H9 (cell line): Measurements from ENCODE around the gene GET4. TPM values are rescaled to one million over a fixed set of nuclear protein-coding genes. Genes with fewer than 3 reads are reported as not detected.

Experiments
- DNase-seq: peaks from one replicate; pipeline ENCODE4 v3.0.0-alpha.2; 2017
- H2AFZ ChIP-seq: one replicate; pipeline ENCODE4 v1.6.1; 2013; ENCODE audit warnings: mild to moderate bottlenecking, low read length, control low read depth, moderate library complexity
- H2AK5ac ChIP-seq: 2 replicates; pipeline ENCODE4 v1.6.1; 2013; ENCODE audit warnings: low read length, control low read depth, mixed read lengths; ENCODE audit not compliant: insufficient read length
- H2BK120ac ChIP-seq: one replicate; pipeline ENCODE4 v1.6.1; 2013; ENCODE audit warnings: low read depth, mild to moderate bottlenecking, low read length, control low read depth, inconsistent platforms; ENCODE audit not compliant: poor library complexity, severe bottlenecking
- H2BK12ac ChIP-seq: 2 replicates; pipeline ENCODE4 v1.6.1; 2013; ENCODE audit warnings: low read length, control low read depth, mixed read lengths, low read depth; ENCODE audit not compliant: insufficient read length
- H2BK15ac ChIP-seq: 2 replicates; pipeline ENCODE4 v1.6.1; 2013; ENCODE audit warnings: low read depth, low read length, control low read depth
- H2BK20ac ChIP-seq: one replicate; pipeline ENCODE4 v1.6.1; 2013; ENCODE audit warnings: low read depth, mild to moderate bottlenecking, low read length, control low read depth, inconsistent platforms; ENCODE audit not compliant: poor library complexity, severe bottlenecking
- H2BK5ac ChIP-seq: 2 replicates; pipeline ENCODE4 v1.6.1; 2013; ENCODE audit warnings: low read length, control low read depth, mixed read lengths; ENCODE audit not compliant: insufficient read length
- H3K14ac ChIP-seq: 2 replicates; pipeline ENCODE4 v1.6.1; 2013; ENCODE audit warnings: low read length, control low read depth; ENCODE audit not compliant: insufficient read depth
- H3K18ac ChIP-seq: 2 replicates; pipeline ENCODE4 v1.6.1; 2013; ENCODE audit warnings: low read depth, mild to moderate bottlenecking, mixed read lengths, low read length, control low read depth; ENCODE audit not compliant: insufficient read length
- H3K23ac ChIP-seq: 2 replicates; pipeline ENCODE4 v1.6.1; 2013; ENCODE audit warnings: low read length, control low read depth, mixed read lengths, low read depth; ENCODE audit not compliant: insufficient read length
- H3K23me2 ChIP-seq: 2 replicates; pipeline ENCODE4 v1.6.1; 2013; ENCODE audit warnings: low read depth, mild to moderate bottlenecking, mixed read lengths, low read length, control low read depth; ENCODE audit not compliant: insufficient read length, poor library complexity, severe bottlenecking
- H3K27ac ChIP-seq: 2 replicates; pipeline ENCODE4 v1.5.1; 2013; ENCODE audit warnings: low read length, control low read depth, mixed read lengths, low read depth; ENCODE audit not compliant: insufficient read length
- H3K27me3 ChIP-seq: 2 replicates; pipeline ENCODE4 v1.6.1; 2013; ENCODE audit warnings: low read length, control low read depth, inconsistent platforms; ENCODE audit not compliant: insufficient read depth
- H3K4ac ChIP-seq: 2 replicates; pipeline ENCODE4 v1.6.1; 2013; ENCODE audit warnings: low read depth, mild to moderate bottlenecking, control low read depth, inconsistent platforms, low read length, moderate library complexity
- H3K4me1 ChIP-seq: 2 replicates; pipeline ENCODE4 v1.6.1; 2013; ENCODE audit warnings: low read length, control low read depth, inconsistent platforms; ENCODE audit not compliant: insufficient read depth
- H3K4me2 ChIP-seq: 2 replicates; pipeline ENCODE4 v1.6.1; 2013; ENCODE audit warnings: low read length, control low read depth, mixed read lengths; ENCODE audit not compliant: insufficient read length, insufficient read depth
- H3K56ac ChIP-seq: 2 replicates; pipeline ENCODE4 v1.6.1; 2013; ENCODE audit warnings: low read depth, mild to moderate bottlenecking, mixed read lengths, low read length, control low read depth; ENCODE audit not compliant: insufficient read length
- H3K79me1 ChIP-seq: 2 replicates; pipeline ENCODE4 v1.6.1; 2013; ENCODE audit warnings: low read depth, mild to moderate bottlenecking, moderate library complexity, low read length, control low read depth, inconsistent platforms; ENCODE audit not compliant: insufficient read depth, poor library complexity, severe bottlenecking
- H3K79me2 ChIP-seq: 2 replicates; pipeline ENCODE4 v1.6.1; 2013; ENCODE audit warnings: low read length, control low read depth, inconsistent platforms; ENCODE audit not compliant: insufficient read depth
- H3K9ac ChIP-seq: 2 replicates; pipeline ENCODE4 v1.6.1; 2013; ENCODE audit warnings: low read length, control low read depth, mixed read lengths; ENCODE audit not compliant: insufficient read length; ENCODE audit errors: extremely low read depth
- H3K9me3 ChIP-seq: one replicate; pipeline ENCODE4 v1.6.1; 2013; ENCODE audit warnings: low read depth, low read length, inconsistent platforms; ENCODE audit not compliant: control insufficient read depth
- H3T11ph ChIP-seq: one replicate; pipeline ENCODE4 v1.6.1; 2013; ENCODE audit warnings: mild to moderate bottlenecking, low read length, control low read depth, inconsistent platforms
- H4K20me1 ChIP-seq: one replicate; pipeline ENCODE4 v1.6.1; 2013; ENCODE audit not compliant: control insufficient read depth, insufficient read length, insufficient read depth
- H4K5ac ChIP-seq: 2 replicates; pipeline ENCODE4 v1.6.1; 2013; ENCODE audit warnings: low read depth, mild to moderate bottlenecking, mixed read lengths, low read length, control low read depth; ENCODE audit not compliant: insufficient read length
- H4K8ac ChIP-seq: replicated peaks from 2 replicates; pipeline ENCODE4 v1.6.1; 2013; ENCODE audit warnings: low read length, control low read depth, mixed read lengths, low read depth; ENCODE audit not compliant: insufficient read length
- H4K91ac ChIP-seq: 2 replicates; pipeline ENCODE4 v1.6.1; 2013; ENCODE audit warnings: low read depth, mild to moderate bottlenecking, moderate library complexity, mixed read lengths, low read length, control low read depth; ENCODE audit not compliant: insufficient read length
- H3K27ac Mint-ChIP-seq, 3 experiments: 2 replicates in 2 of 3; 3 replicates in 1 of 3; pipeline ENCODE4 v1.8.0; 2020 to 2021; ENCODE audit warnings: mixed read lengths in 3 of 3, mild to moderate bottlenecking in 1 of 3, moderate library complexity in 1 of 3
- H3K27me3 Mint-ChIP-seq: 2 replicates; pipeline ENCODE4 v1.8.0; 2021; ENCODE audit warnings: low read depth, mild to moderate bottlenecking, moderate library complexity, mixed read lengths
- H3K36me3 Mint-ChIP-seq, 3 experiments: 2 replicates in 2 of 3; 3 replicates in 1 of 3; pipeline ENCODE4 v1.8.0; 2020 to 2021; ENCODE audit warnings: low read depth in 3 of 3, mixed read lengths in 3 of 3; ENCODE audit not compliant: insufficient read depth in 1 of 3
- H3K4me1 Mint-ChIP-seq, 2 experiments: 2 replicates each; pipeline ENCODE4 v1.8.0; 2020; ENCODE audit warnings: mixed read lengths in 2 of 2
- H3K4me3 Mint-ChIP-seq, 2 experiments: 2 replicates in 1 of 2; 3 replicates in 1 of 2; pipeline ENCODE4 v1.8.0; 2020 to 2021; ENCODE audit warnings: mild to moderate bottlenecking in 2 of 2, mixed read lengths in 2 of 2, moderate library complexity in 1 of 2
- H3K9me3 Mint-ChIP-seq, 2 experiments: 2 replicates in 1 of 2; 3 replicates in 1 of 2; pipeline ENCODE4 v1.8.0; 2020; ENCODE audit warnings: mild to moderate bottlenecking in 2 of 2, mixed read lengths in 2 of 2, moderate library complexity in 1 of 2
- CTCF ChIP-seq: fragments of 200-600 bp; sonication (generic); conservative IDR thresholded peaks from 3 replicates; pipeline ENCODE4 v1.8.0; 2021; ENCODE audit warnings: antibody characterized with exemption, mild to moderate bottlenecking
- WGBS: extraction: QIAGEN DNeasy Blood & Tissue Kit; methylation state at CpG from one replicate; pipeline ENCODE4 v1.1.7; 2013; ENCODE audit warnings: missing lambda C conversion rate, low lambda C conversion rate, mixed read lengths; ENCODE audit not compliant: insufficient read length; ENCODE audit errors: extremely low coverage; 5-methylcytosine and 5-hydroxymethylcytosine counted together
- total RNA-seq: library from RNA; stranded (reverse); gene quantifications from 2 replicates; pipeline ENCODE4 v1.2.1, GENCODE V29; 2021

GET4 gene
- total RNA-seq, 1 experiment from 2014 or later: 70.2 TPM

- no peak overlapping the region for H3K4me3 Mint-ChIP-seq
- H2BK12ac ChIP-seq: no peak overlapping the region
- H4K20me1 ChIP-seq: no peaks in the 10 kb centered on the region
- no peak for TF ChIP-seq CTCF
- peaks cover 10% of the 10 kb centered on the region in 2 experiments for H3K4me1 Mint-ChIP-seq
- H4K8ac ChIP-seq: no peak overlapping the region
- H2BK15ac ChIP-seq: no peak overlapping the region
- no peak overlapping the region for H3K9ac ChIP-seq
- H3T11ph ChIP-seq: no peak overlapping the region
- H3K9me3 Mint-ChIP-seq: peaks cover 0 to 3% of the 10 kb centered on the region in 2 experiments; a peak in 1 of 5 replicates
- no peak overlapping the region for H2AK5ac ChIP-seq
- H3K27ac ChIP-seq: no peak overlapping the region
- no peaks in the 10 kb centered on the region for H3K9me3 ChIP-seq
- H3K27me3 Mint-ChIP-seq: no peaks in the 10 kb centered on the region
- no peak overlapping the region for H3K4ac ChIP-seq
- no peak overlapping the region for H2BK5ac ChIP-seq
- no peak overlapping the region; the same call in 1 of the 2 replicates for H3K14ac ChIP-seq
- H3K27ac Mint-ChIP-seq: peak overlapping the region in 1 of 3 experiments; percentile 53; a peak in 1 of 7 replicates
- no peak overlapping the region for H4K91ac ChIP-seq
- DNase-seq: no peak
- H3K23ac ChIP-seq: no peak overlapping the region
- no peak overlapping the region for H2AFZ ChIP-seq
- no peak overlapping the region for H3K4me2 ChIP-seq
- H3K23me2 ChIP-seq: no peaks in the 10 kb centered on the region
- no peak overlapping the region for H2BK20ac ChIP-seq
- H3K36me3 Mint-ChIP-seq: peaks cover 12 to 24% (median 23%) of the 10 kb centered on the region in 3 experiments
- H3K79me2 ChIP-seq: peaks cover 63% of the 10 kb centered on the region; the same call in 1 of the 2 replicates
- H3K56ac ChIP-seq: no peak overlapping the region
- no peak overlapping the region for H2BK120ac ChIP-seq
- no peaks in the 10 kb centered on the region for H3K27me3 ChIP-seq
- no CpG with 5 or more reads among the region's 37 CpGs for whole genome bisulfite sequencing
- no peaks in the 10 kb centered on the region for H3K4me1 ChIP-seq
- H3K79me1 ChIP-seq: peaks cover 9% of the 10 kb centered on the region
- H4K5ac ChIP-seq: no peak overlapping the region
- H3K18ac ChIP-seq: no peak overlapping the region
Measured at GRCh38 chr7:882336-883035, 6.1 kb downstream of the GET4 start.
